Measurements from ENCODE around the gene CUX1. TPM values are rescaled to one million over a fixed set of nuclear protein-coding genes. Genes with fewer than 3 reads are reported as not detected.
"Not testable (repeated sequence)": the region's sequence is repeated elsewhere in the genome, so short reads cannot be mapped to it uniquely, and the experiment has no call there.

The CUX1 gene
- total RNA-seq, 1 donor from 2014 or later = 40.5 TPM

DNA sequence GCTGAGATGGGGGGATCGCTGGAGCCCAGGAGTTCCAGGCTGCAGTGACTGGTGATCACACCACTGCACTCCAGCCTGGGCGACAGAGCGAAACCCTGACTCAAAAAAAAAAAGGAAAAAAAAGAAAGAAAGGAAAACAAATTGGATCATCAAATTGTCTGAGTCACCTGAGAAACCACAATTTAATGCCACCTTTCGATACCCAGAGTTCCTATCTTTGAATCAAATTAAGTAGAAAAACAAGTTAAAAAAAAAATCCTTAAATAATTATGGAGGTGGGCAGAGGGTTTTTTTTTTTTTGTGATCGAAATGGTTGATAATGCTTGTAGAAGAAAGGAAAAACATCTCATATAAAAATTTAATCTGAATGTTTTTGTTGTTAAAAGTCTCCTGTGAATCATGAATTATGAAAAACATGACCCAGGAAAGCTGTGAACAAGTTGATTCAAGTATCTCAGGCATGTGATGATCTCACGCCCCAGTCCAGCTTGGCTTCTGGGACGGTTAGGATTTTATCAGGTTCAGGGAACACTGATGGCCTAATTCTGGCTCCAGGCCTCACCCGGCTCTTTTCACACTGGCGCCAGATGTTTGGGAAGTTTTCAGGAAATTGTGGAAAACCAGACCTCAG lies 25.3 kb upstream of the CUX1 start:
- DNase-seq (ENCODE audit: low read depth) (peak; percentile 95), FAIRE-seq (no peak)
- Histone ChIP-seq H3K4me3 (ENCODE audit: low read depth, low read length) (no peak overlapping the region), H3K36me3 (ENCODE audit: control insufficient read depth, insufficient read depth, low read length) (no peaks in the 10 kb centered on the region), H3K27me3 (ENCODE audit: control insufficient read depth, insufficient read depth, low read length) (no peaks in the 10 kb centered on the region)
- TF ChIP-seq, protein P1, sequence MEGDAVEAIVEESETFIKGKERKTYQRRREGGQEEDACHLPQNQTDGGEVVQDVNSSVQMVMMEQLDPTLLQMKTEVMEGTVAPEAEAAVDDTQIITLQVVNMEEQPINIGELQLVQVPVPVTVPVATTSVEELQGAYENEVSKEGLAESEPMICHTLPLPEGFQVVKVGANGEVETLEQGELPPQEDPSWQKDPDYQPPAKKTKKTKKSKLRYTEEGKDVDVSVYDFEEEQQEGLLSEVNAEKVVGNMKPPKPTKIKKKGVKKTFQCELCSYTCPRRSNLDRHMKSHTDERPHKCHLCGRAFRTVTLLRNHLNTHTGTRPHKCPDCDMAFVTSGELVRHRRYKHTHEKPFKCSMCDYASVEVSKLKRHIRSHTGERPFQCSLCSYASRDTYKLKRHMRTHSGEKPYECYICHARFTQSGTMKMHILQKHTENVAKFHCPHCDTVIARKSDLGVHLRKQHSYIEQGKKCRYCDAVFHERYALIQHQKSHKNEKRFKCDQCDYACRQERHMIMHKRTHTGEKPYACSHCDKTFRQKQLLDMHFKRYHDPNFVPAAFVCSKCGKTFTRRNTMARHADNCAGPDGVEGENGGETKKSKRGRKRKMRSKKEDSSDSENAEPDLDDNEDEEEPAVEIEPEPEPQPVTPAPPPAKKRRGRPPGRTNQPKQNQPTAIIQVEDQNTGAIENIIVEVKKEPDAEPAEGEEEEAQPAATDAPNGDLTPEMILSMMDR (IDR thresholded peaks at IDR 0.05; ENCODE audit: insufficient read depth, low read length, severe bottlenecking) = no peak

DNA sequence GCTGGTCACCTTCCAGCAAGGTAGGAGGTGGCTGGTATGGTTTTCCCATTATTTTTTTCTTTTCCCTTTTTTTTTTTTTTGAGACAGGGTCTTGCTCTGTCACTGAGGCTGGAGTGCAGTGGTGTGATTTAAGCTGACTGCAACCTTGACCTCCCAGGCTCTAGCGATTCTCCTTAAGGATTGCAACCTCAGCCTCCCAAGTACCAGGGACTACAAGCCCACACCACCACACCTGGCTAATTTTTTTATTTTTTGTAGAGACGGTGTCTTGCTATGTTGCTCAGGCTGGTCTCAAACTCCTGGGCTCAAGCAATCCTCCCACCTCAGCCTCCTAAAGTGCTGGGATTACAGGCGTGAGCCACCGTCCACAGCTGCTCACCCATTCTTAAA lies 24.7 kb upstream of the CUX1 start:
- FAIRE-seq; H3K27me3 ChIP-seq (ENCODE audit: control insufficient read depth, insufficient read depth, low read length); H3K4me3 ChIP-seq (ENCODE audit: low read depth, low read length); H3K36me3 ChIP-seq (ENCODE audit: control insufficient read depth, insufficient read depth, low read length); DNase-seq (ENCODE audit: low read depth): not testable (repeated sequence)

DNA sequence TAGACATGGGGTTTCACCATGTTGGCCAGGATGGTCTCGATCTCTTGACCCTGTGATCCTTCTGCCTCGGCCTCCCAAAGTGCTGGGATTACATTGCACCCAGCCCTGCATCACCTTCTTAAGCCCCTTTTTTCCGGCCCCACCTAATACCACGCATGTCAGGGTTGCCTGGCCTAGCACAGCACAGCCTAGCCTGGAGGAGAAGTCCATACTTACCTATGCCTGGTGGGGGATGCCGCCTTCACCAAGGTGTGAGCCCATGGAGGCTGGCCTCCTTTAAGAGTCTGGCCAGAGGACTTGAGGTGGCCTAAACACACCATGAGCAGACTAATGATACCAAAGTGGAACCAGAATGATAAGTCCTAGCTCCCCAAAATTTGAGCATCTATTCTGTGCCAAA lies 22.0 kb upstream of the CUX1 start:
- FAIRE-seq = no peak
- TF ChIP-seq, protein P1 (IDR thresholded peaks at IDR 0.05; ENCODE audit: insufficient read depth, low read length, severe bottlenecking) = no peak
- no peak for DNase-seq (ENCODE audit: low read depth)
- Histone ChIP-seq H3K36me3 (ENCODE audit: control insufficient read depth, insufficient read depth, low read length) (no peaks in the 10 kb centered on the region), H3K27me3 (ENCODE audit: control insufficient read depth, insufficient read depth, low read length) (no peaks in the 10 kb centered on the region), H3K4me3 (ENCODE audit: low read depth, low read length) (no peak overlapping the region)

DNA sequence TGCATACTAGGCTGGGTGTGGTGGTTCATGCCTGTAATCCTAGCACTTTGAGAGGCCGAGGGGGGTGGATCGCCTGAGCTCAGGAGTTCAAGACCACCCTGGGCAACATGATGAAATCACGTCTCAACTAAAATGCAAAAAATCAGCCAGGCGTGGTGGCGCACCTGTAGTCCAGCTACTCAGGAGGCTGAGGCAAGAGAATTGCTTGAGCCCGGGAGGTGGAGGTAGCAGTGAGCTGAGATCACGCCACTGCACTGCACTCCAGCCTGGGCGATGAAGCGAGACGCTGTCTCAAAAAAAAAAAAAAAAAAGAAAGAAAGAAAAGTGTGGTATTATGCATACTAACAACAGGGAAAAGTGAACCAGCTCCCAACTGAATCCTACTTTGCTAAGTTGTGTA lies 19.3 kb upstream of the CUX1 start:
- not testable (repeated sequence) for H3K4me3 ChIP-seq (ENCODE audit: low read depth, low read length); FAIRE-seq; DNase-seq (ENCODE audit: low read depth); H3K36me3 ChIP-seq (ENCODE audit: control insufficient read depth, insufficient read depth, low read length); H3K27me3 ChIP-seq (ENCODE audit: control insufficient read depth, insufficient read depth, low read length)

DNA sequence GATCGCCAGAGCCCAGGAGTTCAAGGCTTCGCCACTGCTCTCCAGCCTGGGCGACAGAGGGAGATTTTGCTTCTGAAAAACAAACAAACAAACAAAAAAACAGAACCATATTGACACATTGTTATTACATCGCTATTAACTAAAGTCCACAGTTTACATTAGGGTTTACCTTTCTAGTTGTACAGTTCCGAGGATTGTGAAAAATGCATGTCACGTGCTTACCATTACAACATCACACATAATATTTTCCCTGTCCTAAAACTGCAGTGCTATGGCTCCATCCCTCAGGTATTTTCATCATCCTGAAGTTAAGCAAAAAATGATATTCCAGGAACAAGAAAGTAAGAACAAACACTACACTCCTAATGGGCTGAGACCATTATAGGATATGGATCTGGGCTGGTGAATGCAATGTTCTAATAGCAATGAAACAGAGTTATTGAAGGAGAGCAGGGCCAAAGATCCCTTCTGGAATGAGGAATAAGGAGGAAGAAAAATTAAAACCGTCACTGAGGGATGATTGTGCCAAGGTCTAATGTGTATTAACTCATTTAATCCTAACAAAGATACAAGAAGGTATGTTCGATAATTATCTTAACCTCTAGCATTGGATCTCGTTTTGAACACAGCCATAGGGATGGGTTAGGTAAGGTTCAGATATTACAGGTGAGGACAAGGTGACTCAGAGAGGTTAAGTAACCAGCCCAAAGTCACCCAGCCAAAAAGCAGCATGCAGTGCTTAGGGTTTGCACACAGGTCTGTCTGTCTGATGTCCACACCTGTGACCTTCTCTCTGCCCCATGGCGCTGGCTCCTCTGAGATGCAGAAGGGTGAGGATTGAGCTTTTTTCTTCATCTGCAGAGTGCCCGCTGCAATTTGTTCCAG lies 14.0 kb upstream of the CUX1 start:
- Histone ChIP-seq H3K36me3 (ENCODE audit: control insufficient read depth, insufficient read depth, low read length) (no peaks in the 10 kb centered on the region), H3K4me3 (ENCODE audit: low read depth, low read length) (no peak overlapping the region), H3K27me3 (ENCODE audit: control insufficient read depth, insufficient read depth, low read length) (no peaks in the 10 kb centered on the region)
- no peak for DNase-seq (ENCODE audit: low read depth)
- TF ChIP-seq, protein P1 (IDR thresholded peaks at IDR 0.05; ENCODE audit: insufficient read depth, low read length, severe bottlenecking) = no peak
- no peak for FAIRE-seq

DNA sequence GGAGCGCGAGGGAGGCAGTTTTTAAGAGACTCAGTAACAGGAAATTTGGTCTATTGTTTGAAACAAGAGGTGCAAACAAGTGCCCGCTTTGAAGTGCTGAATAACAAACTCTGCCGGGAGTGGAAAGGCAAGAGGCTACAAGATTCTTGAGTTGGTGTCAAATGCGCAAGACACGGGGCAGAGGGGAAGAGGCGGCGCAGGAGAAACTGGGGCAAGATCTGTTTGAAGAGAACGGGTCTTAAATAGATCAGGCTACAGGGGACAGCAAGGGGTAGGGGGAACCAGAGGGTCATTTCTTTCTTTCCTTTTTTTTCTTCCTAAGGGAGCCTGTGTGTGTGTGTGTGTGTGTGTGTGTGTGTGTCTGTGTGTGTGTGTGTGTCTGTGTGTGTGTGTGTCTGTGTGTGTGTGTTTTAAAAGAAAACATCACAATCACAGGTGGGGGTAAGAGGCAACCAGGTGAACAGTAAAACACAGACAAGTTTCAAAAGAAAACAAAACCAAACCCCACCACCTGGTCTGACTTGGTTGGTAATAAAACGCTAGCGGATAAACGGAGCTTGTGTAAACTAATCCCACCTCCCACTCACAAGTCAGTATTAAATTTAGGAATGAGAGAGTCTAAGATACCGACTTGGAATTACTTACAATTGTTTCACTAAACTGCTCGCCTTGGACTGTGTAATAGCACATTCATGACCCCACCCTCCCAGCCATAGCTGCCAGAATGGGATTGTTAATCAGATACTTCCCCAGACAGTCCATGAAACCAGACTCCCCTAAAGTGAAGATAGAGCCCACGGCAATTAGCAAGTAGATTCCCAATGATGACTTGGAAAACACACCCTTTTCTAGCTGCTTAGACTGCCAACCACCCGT lies 13.1 kb upstream of the CUX1 start:
- TF ChIP-seq, protein P1 (IDR thresholded peaks at IDR 0.05; ENCODE audit: insufficient read depth, low read length, severe bottlenecking) = no peak
- peak; percentile 46 for DNase-seq (ENCODE audit: low read depth)
- Histone ChIP-seq H3K36me3 (ENCODE audit: control insufficient read depth, insufficient read depth, low read length) (no peaks in the 10 kb centered on the region), H3K27me3 (ENCODE audit: control insufficient read depth, insufficient read depth, low read length) (no peaks in the 10 kb centered on the region), H3K4me3 (ENCODE audit: low read depth, low read length) (no peak overlapping the region)
- FAIRE-seq = no peak
